NOMO-1 treated with DMSO at 0.1 percent for 48 hours (cell line): ENCODE measurements around the gene CDX2.

Experiments used
- DNase-seq: peaks from one replicate; lab custom pipeline; 2025; ENCODE audit not compliant: unreplicated experiment; lab: John Stamatoyannopoulos, UW

Gene CDX2

GRCh38 chr13:27979001-27979643 lies 10.0 kb upstream of the CDX2 start:
- DNase-seq: no peak

- DNase-seq: no peak
Observed at GRCh38 chr13:27978301-27978968, 9.3 kb upstream of the CDX2 start.

GRCh38 chr13:27977476-27978300 lies 8.6 kb upstream of the CDX2 start:
- DNase-seq: no peak

GRCh38 chr13:27976362-27977091 lies 7.4 kb upstream of the CDX2 start:
- no peak for DNase-seq

GRCh38 chr13:27975564-27976361 lies 6.6 kb upstream of the CDX2 start:
- DNase-seq: no peak

GRCh38 chr13:27973961-27974662 lies 5.0 kb upstream of the CDX2 start:
- no peak for DNase-seq

GRCh38 chr13:27973291-27973690 lies 4.2 kb upstream of the CDX2 start:
- DNase-seq: no peak

- DNase-seq: no peak
Observed at GRCh38 chr13:27972478-27972820, 3.3 kb upstream of the CDX2 start.

GRCh38 chr13:27971776-27972477 lies 2.8 kb upstream of the CDX2 start:
- DNase-seq: no peak

GRCh38 chr13:27971236-27971645 lies 2.1 kb upstream of the CDX2 start:
- no peak for DNase-seq

- DNase-seq: no peak
Observed at GRCh38 chr13:27970382-27971235, 1.5 kb upstream of the CDX2 start.

GRCh38 chr13:27969866-27970229 lies 733 bp upstream of the CDX2 start:
- no peak for DNase-seq

- no peak for DNase-seq
Observed at GRCh38 chr13:27968316-27969081, 616 bp downstream of the CDX2 start.

- no peak for DNase-seq
Observed at GRCh38 chr13:27967736-27968315, 1.3 kb downstream of the CDX2 start.

- DNase-seq: peak; percentile 66
Observed at GRCh38 chr13:27967203-27967735, 1.8 kb downstream of the CDX2 start.

GRCh38 chr13:27966641-27967202 lies 2.4 kb downstream of the CDX2 start:
- no peak for DNase-seq
